CD4-positive, alpha-beta T cell treated with Interferon gamma for 1 hour (primary cell): ENCODE data around the gene INPP4A.
"Not testable (repeated sequence)": the region's sequence is repeated elsewhere in the genome, so short reads cannot be mapped to it uniquely, and the experiment has no call there.

Source experiments
- DNase-seq: peaks from one replicate; pipeline ENCODE4 v3.0.0-alpha.2; 2020

The INPP4A gene

DNA sequence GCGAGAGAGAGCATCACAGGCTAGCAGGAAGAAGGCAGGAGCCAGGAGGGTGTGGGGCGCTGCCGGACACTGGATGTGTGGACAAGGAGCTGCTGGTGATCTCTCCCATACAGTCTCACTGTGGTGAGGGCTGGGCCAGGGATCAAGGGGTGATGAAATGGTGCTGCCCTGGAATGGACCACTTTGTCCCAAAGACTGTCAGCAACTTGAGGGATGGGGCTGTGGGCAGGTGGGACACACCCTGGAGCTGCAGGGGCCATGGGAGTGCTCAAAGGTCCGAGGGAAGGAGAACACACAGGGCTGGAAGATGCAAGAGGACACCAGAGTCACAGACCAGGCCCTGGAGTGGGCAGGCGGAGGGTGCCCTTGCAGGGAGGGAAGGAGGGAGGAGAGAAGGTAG lies 125.7 kb downstream of the INPP4A start:
- DNase-seq, result no peak

DNA sequence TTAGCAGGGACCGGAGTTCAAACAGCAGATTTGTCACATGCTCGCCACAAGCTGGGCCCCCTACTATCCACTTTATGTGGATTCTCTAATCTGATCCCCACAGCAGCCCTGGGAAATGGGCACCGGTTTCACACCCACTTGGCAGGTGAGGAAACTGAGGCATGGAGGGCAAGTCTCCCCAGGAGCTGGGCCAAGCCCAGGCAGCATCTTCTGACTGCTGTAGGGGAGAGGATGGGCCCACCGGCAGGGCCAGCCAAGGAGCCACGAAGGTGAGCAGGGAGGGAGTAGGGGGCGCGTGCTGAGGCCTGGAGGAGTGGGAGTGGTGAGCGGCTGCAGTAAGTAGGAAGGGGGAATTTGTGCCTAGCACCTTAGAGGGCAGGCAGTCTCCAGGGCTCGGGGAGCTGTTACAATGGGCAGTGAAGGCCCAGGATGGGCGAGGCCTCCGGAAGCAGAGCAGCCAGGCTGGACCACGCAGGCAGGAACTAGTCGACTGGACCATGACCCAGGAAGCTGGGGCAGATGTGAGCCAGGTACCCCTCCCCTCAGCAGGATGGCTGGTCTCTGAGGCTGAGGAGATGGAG lies 126.6 kb downstream of the INPP4A start:
- DNase-seq, result no peak

GRCh38 chr2:98571796-98572195 lies 127.1 kb downstream of the INPP4A start:
- no peak for DNase-seq

DNA sequence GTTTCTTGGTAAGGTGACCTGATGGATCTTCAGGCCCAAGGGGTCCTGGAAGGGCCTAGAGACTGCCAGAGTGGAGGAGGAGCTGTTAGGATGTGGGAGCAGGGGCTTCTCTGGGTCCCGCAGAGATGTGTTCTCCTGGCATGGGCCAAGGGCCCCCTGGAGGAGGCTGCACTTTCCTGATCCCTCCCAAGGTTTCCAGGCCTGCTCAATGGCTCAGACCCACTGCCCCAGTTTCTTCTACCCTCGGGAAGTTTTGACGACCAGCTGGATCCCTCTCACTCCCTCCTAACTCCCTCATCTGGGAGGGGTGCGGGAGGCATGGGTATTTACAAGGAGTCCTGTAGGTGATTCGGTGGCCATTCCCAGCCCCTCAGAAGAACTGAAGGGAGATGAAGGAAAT lies 127.6 kb downstream of the INPP4A start:
- DNase-seq, result no peak

DNA sequence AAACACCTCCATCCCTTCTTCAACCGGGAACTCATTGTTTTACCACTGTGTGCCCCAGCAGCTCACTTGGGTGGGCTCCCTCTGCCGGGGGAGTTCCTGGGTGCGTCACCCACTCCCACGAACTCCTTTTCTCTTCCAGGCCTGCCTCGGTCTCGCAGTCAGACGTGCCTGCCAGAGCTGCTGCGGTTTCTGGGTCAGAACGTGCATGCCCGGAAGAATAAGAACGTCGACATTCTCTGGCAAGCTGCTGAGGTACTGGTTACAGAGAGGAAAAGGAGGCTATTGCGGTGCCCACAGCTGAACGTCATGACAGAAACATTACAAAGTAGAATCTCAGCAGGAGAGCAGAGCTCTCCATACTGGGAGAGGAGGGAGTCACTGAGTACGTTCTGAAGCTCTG lies 128.0 kb downstream of the INPP4A start:
- no peak for DNase-seq

DNA sequence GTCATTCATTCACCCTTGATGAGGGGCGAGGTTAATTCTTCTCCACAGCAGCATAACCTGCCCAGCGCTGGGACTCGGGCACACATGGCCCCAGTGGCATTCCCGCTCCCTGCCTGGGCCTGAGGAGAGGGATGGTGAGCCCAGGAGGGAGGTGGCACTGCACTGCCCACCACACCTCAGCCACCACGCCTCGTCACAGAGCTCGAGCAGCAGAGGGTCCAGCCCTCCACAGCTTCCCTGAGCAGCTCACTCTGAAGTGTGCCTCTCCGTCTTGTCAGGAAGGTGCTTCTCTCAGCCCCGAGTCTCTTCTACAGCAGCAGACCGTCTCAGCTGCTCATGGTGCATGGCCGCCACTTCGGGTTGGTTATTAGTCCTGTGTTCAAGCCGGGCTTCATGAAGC lies 128.8 kb downstream of the INPP4A start:
- no peak for DNase-seq

DNA sequence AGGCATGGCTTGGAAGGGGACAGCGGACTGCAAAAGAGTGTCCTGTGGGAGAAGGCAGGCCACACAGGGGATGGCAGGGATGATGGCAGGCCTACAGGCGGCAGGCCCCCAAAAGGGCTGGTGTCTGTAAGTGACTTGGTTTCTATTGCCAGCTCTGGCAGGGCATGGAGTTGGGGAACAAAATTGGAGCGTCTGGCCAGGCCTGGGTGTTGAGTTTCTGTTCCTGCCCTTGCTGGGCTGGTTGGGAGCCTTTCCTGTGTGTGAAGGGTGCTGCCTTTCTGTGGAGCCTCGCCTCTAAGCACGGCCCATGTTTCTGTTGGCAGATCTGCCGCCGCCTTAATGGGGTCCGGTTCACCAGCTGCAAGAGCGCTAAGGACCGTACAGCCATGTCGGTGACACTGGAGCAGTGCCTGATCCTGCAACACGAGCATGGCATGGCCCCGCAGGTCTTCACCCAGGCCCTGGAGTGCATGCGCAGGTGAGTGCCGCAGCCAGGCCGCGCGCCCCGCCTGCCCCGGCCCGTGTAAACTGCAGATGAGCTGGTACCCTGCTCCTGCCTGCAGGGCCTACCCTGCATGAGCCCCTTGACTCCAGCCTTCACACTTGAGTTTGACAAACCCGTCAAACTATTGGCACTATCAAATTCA lies 132.1 kb downstream of the INPP4A start:
- DNase-seq, result no peak

DNA sequence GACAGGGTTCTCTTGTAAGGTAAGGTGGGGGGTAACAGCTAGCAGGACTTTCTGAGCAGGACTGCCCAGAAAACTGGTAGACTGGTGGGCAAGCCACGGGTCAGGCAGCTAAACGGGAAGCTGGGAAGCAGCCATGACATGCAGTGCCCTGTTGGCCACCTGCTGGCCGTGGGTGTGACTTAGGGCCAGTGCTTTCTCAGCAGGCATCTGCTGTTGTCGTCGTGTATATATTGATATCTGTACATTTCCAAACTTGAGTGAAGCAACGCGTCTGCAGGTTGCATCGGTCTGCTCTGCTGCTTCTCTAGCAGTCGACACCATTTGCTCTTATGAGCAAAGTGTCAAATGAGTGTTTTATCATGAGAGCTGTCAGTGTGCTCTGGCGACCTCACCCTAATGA lies 132.7 kb downstream of the INPP4A start:
- DNase-seq, result no peak

- DNase-seq, result no peak
Observed at GRCh38 chr2:98578231-98578630, 133.6 kb downstream of the INPP4A start.

DNA sequence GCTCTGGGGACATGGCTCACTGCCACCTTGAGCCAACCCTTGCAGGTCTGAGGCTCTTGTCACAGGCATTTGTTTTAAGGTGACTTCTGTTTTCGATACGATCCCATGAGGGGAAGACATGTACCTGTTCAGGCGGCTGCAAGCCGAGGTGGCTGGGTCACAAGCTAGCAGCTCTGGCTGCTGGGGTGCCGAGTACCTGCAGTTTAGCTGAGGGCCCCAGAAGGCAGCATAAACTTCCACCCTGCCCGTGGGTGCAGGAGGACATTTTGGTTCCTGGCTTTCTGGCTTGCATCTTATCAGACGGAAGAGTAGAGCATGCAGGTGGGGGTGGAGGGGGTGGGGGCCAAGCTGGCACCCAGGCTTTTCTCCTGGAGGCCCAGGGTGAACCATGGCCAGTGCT lies 135.3 kb downstream of the INPP4A start:
- DNase-seq, result no peak

DNA sequence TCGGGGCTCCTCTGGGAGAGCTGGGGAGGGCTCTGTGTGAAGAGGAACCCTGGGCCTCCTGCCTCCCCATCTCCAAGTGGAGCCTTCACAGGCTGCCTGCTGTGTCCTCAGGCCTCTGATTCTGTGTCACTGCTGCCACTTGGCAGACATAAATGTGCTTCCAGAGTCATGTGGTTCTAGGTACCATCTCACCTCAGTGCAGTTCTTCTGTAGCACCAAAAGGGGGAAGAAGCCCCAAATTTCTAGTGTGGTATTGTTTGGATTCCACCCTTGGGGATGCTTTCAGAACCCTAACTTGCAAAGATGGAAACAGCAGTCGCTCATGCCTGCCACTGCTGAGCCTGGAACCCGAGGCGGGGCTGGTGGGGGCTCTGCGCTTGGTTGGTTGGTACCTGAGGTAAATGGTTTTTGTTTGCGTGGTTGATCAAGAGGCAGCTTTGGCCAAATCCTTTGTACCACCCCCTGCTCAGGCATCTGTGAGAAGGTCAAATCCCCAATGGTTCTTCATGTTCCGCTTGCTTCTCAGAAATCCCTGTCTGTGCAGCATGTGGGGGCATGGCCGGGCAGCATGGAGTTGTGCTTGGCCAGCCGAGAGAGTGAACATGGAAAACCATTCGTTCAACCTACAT lies 136.1 kb downstream of the INPP4A start:
- no peak for DNase-seq

- DNase-seq, result no peak
Observed at GRCh38 chr2:98582523-98582922, 137.9 kb downstream of the INPP4A start.

- no peak for DNase-seq
Observed at GRCh38 chr2:98583276-98583675, 138.6 kb downstream of the INPP4A start.

DNA sequence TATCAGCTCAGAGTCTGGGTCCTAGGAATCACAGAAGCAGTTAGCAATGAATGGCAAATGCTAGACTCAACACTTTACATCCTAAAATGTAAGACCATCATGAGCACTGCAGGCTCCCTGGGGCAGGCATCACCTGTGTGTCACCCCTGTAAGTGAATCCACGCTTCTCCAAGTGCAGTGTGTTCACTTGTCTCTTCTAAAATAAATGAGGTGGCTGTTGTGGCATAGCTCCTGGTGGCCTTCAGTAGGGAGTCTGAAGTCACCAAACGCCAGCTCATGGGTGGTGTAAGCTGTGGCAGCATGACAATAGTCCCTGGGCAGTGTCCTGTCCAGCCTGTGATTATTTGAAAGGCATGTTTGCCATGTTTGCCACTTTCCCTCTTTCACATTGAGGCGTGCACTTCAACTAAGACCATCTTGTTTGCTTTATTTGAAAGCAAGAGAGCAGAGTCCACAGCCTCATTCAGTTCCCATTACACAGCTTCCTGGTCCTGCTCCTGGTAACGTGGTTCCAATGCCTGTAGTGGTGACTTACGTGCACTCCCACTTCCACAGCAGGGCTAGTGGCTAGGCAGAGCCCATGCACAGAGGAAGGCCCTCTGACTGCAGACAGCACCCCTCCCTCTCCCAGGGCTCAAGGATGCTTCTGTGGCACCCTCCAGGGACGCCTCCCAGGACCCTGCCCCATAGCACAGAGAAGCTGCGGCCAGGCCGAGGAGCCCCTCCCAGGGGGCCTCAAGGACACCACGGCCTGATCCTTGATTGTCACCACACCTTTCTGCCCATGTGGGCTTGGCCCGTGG lies 139.4 kb downstream of the INPP4A start:
- no peak for DNase-seq

DNA sequence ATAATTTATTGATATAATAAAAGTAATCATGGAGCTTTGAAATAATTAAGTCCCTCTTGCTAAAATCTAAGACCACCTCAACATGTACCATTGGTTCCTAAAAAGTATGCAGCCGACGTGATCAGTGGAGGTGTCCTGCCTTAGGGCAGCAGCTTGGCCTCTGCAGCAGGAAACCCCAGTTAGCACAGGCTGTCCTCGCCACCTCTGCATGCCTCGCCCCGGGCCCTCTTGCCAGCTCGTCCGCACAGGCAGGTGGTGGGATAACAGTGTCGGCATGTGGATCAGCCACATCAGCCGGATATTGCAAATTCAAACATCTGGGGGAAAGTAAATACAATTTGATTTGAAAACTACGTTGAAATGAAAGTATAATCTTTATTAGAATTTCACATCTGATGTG lies 140.7 kb downstream of the INPP4A start:
- DNase-seq, result no peak

DNA sequence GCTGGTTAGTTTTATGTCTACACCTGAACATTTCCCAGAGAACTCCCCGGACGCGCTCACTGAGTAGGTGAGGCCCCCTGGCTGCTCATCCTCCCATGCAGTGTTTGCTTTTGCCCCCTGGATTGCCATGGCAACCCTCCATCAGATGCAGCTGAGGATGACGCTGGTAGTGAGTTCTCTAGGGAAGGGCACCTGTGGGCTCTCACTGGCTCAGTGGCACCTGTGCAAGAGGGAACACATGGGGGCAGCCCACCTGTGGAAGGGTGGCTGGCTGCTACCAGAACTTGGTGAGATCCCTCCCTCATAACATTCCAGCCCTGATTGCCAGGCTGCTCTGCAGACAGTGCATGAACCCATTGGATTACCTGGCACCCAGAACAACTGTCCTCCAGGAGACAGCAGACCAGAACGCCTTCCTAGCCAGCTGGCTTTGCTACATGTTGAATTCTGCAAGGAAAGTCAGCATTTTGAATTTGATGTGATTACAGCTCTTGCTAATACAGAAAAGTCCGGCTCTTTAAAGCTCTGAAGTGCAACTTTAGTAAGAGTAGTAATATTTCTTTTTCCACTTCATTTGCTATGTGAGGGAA lies 142.0 kb downstream of the INPP4A start:
- no peak for DNase-seq

- DNase-seq, result no peak
Observed at GRCh38 chr2:98588880-98589431, 144.3 kb downstream of the INPP4A start.

DNA sequence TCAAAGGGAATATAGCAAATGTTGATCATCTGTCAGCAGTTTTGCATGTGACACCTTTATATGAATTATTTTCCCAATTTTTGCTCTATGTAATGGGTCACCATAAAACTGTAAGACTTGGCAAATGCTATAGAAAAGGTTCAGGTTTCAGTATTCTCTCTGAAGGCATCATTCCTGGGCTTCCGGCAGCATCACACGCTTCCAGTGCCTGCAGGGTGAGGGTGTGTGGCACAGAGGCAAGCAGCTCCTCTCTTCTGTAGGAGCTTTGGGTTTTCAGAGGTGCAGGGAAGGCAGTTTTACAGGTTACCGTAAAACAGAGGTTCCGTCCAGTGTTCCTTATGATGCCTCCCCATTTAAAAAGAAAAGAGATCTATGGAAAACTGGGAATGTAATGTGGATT lies 144.8 kb downstream of the INPP4A start:
- no peak for DNase-seq

DNA sequence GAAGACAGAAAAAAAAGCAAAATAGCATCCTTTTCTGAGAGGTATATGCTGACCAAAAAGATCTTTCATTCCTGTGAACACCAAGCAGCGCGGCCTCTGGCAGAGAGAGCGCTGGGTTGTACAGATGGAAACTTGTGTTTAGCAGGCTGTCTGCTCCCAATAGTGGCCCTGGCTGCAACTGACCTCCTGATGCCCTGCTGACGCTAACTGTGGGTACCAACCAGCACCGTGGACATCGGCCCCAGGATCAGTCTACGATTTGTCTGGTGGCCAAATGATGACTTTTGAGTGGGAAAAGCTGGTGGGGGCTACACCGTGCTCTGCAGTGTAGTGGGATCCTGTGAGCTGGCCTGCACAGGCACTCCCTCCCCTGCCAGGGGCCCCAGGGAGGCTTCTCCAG lies 147.9 kb downstream of the INPP4A start:
- DNase-seq, result no peak

GRCh38 chr2:98594665-98595064 lies 150.0 kb downstream of the INPP4A start:
- not testable (repeated sequence) for DNase-seq

DNA sequence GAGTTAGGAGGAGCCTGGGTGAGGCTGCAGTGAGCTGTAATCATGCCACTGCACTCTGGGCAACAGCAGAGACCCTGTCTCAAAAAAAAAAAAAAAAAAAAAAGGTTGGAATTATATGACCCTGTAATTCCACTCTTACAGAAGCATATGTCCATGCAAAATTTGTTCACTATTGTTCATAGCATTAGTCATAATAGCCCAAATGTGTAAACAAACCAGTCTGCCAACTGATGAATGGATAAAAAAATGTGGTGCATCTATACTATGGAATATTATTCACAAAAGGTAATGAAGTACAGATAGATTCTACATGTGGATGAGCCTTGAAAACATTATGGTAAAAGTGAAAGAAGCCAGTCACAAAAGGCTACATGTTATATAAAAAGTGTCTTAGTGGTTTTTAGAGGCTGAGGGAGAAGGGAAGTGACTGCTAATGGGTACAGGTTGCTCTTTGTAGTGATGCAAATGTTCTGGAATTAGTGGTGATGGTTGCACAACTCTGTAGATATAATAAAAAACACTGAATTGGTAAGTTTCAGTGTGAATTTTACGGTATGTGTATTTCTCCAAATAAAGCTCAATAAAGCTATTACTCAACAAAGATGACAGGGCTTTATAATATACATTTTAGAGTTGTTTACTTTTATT lies 154.2 kb downstream of the INPP4A start:
- no peak for DNase-seq

DNA sequence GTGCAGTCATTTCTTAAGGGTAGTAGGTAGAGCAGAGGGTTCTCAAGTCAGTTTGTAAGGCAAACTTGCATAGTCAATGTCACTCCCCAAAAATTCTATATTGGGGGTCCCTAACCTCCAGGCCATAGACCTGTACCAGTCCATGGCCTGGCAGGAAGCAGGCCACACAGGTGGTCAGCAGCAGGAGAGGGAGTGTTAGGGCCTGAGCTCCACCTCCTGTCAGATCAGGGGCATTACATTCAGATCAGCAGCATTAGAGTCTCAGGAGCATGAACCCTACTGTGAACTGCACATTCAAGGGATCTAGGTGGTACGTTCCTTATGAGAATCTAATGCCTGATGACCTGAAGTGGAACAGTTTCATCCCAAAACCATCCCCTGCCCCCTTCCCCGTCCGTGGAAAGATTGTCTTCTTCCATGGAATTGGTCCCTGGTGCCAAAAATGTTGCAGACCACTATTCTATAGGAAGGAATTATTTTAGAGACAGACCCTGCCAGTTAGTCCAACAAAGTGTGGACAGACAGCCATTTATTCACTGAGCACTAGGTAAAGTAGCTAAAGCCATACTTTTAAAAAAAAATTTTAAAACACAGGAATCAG lies 157.0 kb downstream of the INPP4A start:
- no peak for DNase-seq
